OCI-LY1 (cell line): ENCODE results near the gene ELFN1.

Experiments used
- H2AFZ ChIP-seq: fragments of 200-600 bp; sonication (generic), shearing (Covaris generic); 2 replicates; pipeline ENCODE4 v1.6.0; 2014; ENCODE audit warnings: antibody characterized with exemption, mild to moderate bottlenecking, low read length
- H3F3A ChIP-seq: fragments of 200-600 bp; sonication (generic), shearing (Covaris generic); 2 replicates; pipeline ENCODE4 v1.6.0; 2014; ENCODE audit warnings: mild to moderate bottlenecking, antibody characterized with exemption, low read length, moderate library complexity; ENCODE audit not compliant: insufficient read depth
- H3K27ac ChIP-seq: fragments of 200-600 bp; sonication (generic); 2 replicates; pipeline ENCODE4 v1.5.1; 2014; ENCODE audit warnings: low read length, mixed run types, mild to moderate bottlenecking, low read depth; ENCODE audit not compliant: poor library complexity, severe bottlenecking
- H3K27me3 ChIP-seq: fragments of 200-600 bp; sonication (generic); 2 replicates; pipeline ENCODE4 v1.6.0; 2014; ENCODE audit warnings: antibody characterized with exemption, mild to moderate bottlenecking, low read length, moderate library complexity; ENCODE audit not compliant: insufficient read depth
- H3K36me3 ChIP-seq: fragments of 200-600 bp; sonication (generic); 2 replicates; pipeline ENCODE4 v1.6.1; 2014; ENCODE audit warnings: mild to moderate bottlenecking, antibody characterized with exemption, low read length, moderate library complexity, mixed read lengths; ENCODE audit not compliant: insufficient read depth
- H3K4me1 ChIP-seq: fragments of 200-600 bp; sonication (generic); 2 replicates; pipeline ENCODE4 v1.5.1; 2014; ENCODE audit warnings: mild to moderate bottlenecking, low read length, moderate library complexity; ENCODE audit not compliant: insufficient read depth, severe bottlenecking
- H3K4me2 ChIP-seq: fragments of 200-600 bp; sonication (generic), shearing (Covaris generic); 2 replicates; pipeline ENCODE4 v1.6.1; 2014; ENCODE audit warnings: low read length
- H3K4me3 ChIP-seq: fragments of 200-600 bp; sonication (generic); 2 replicates; pipeline ENCODE4 v1.5.1; 2014; ENCODE audit warnings: low read length, low read depth, mild to moderate bottlenecking, mixed read lengths; ENCODE audit not compliant: poor library complexity, severe bottlenecking
- H3K79me2 ChIP-seq: fragments of 200-600 bp; shearing (Covaris generic); 2 replicates; pipeline ENCODE4 v1.6.1; 2016; ENCODE audit warnings: mixed run types, low read length, mixed read lengths; ENCODE audit not compliant: insufficient read depth
- H3K9ac ChIP-seq: fragments of 200-600 bp; sonication (generic), shearing (Covaris generic); 2 replicates; pipeline ENCODE4 v1.6.1; 2014; ENCODE audit warnings: mild to moderate bottlenecking, low read length, mixed read lengths
- H3K9me2 ChIP-seq: fragments of 200-600 bp; sonication (generic), shearing (Covaris generic); 2 replicates; pipeline ENCODE4 v1.6.1; 2014; ENCODE audit warnings: low read depth, mild to moderate bottlenecking, low read length, mixed read lengths
- H3K9me3 ChIP-seq: fragments of 200-600 bp; shearing (Covaris generic); 2 replicates; pipeline ENCODE4 v1.6.1; 2014; ENCODE audit warnings: low read length, mixed read lengths
- H4K20me1 ChIP-seq: fragments of 200-600 bp; sonication (generic), shearing (Covaris generic); 2 replicates; pipeline ENCODE4 v1.6.0; 2016; ENCODE audit warnings: mild to moderate bottlenecking, low read length; ENCODE audit not compliant: insufficient read depth
- CTCF ChIP-seq: fragments of 200-600 bp; sonication (generic), shearing (Covaris generic); IDR thresholded peaks from 2 replicates; pipeline ENCODE4 v1.5.1; 2017; ENCODE audit warnings: mild to moderate bottlenecking, antibody characterized with exemption, low read length, moderate library complexity, mixed read lengths
- EZH2 ChIP-seq: fragments of 200-600 bp; sonication (generic), shearing (Covaris generic); IDR thresholded peaks from 2 replicates; pipeline ENCODE4 v1.8.0; 2017; ENCODE audit warnings: borderline replicate concordance, mixed run types, mild to moderate bottlenecking, antibody characterized with exemption, low read length, moderate library complexity, mixed read lengths

ELFN1 gene

GRCh38 chr7:1725766-1726630, 55.9 kb downstream of the ELFN1 start:
- no peaks in the 10 kb centered on the region for H3F3A ChIP-seq
- H2AFZ ChIP-seq = no peak overlapping the region
- no peaks in the 10 kb centered on the region; the same call in 1 of the 2 replicates for H3K36me3 ChIP-seq
- H3K4me2 ChIP-seq = no peak overlapping the region
- no peaks in the 10 kb centered on the region for H3K9me3 ChIP-seq
- TF ChIP-seq EZH2 (no peak), CTCF (no peak)
- no peak overlapping the region for H3K9ac ChIP-seq
- H4K20me1 ChIP-seq = no peaks in the 10 kb centered on the region
- no peaks in the 10 kb centered on the region for H3K4me1 ChIP-seq
- H3K4me3 ChIP-seq = no peak overlapping the region
- no peaks in the 10 kb centered on the region for H3K9me2 ChIP-seq
- no peaks in the 10 kb centered on the region for H3K79me2 ChIP-seq
- no peak overlapping the region for H3K27ac ChIP-seq
- peaks cover 27% of the 10 kb centered on the region; the same call in 1 of the 2 replicates for H3K27me3 ChIP-seq

- H2AFZ ChIP-seq = no peak overlapping the region
- H3K4me2 ChIP-seq = no peak overlapping the region
- no peak overlapping the region for H3K27ac ChIP-seq
- TF ChIP-seq CTCF = no peak
- H4K20me1 ChIP-seq = no peaks in the 10 kb centered on the region
- H3K27me3 ChIP-seq = peaks cover 32% of the 10 kb centered on the region; the same call in 1 of the 2 replicates
- no peaks in the 10 kb centered on the region for H3K79me2 ChIP-seq
- no peaks in the 10 kb centered on the region for H3K9me3 ChIP-seq
- no peak overlapping the region for H3K4me3 ChIP-seq
- no peaks in the 10 kb centered on the region for H3F3A ChIP-seq
- H3K4me1 ChIP-seq = no peaks in the 10 kb centered on the region
- no peak overlapping the region for H3K9ac ChIP-seq
- H3K36me3 ChIP-seq = no peaks in the 10 kb centered on the region; the same call in 1 of the 2 replicates
- no peaks in the 10 kb centered on the region for H3K9me2 ChIP-seq
Observed at GRCh38 chr7:1727079-1727478, 57.0 kb downstream of the ELFN1 start.

GRCh38 chr7:1727812-1728570, 57.9 kb downstream of the ELFN1 start:
- H3K4me3 ChIP-seq = no peak overlapping the region
- no peak overlapping the region for H2AFZ ChIP-seq
- H3K9me2 ChIP-seq = no peaks in the 10 kb centered on the region
- H3K9me3 ChIP-seq = no peaks in the 10 kb centered on the region
- H3K36me3 ChIP-seq = no peaks in the 10 kb centered on the region; the same call in 1 of the 2 replicates
- no peaks in the 10 kb centered on the region for H3K4me1 ChIP-seq
- H3F3A ChIP-seq = no peaks in the 10 kb centered on the region
- H3K4me2 ChIP-seq = no peak overlapping the region
- no peaks in the 10 kb centered on the region for H3K79me2 ChIP-seq
- H3K9ac ChIP-seq = no peak overlapping the region
- no peaks in the 10 kb centered on the region for H4K20me1 ChIP-seq
- H3K27ac ChIP-seq = no peak overlapping the region
- TF ChIP-seq CTCF (no peak), EZH2 (no peak)
- peaks cover 32% of the 10 kb centered on the region; the same call in 1 of the 2 replicates for H3K27me3 ChIP-seq
